ENCODE results near the gene CNIH3. TPM values are rescaled to one million over a fixed set of nuclear protein-coding genes. Genes with fewer than 3 reads are reported as not detected.
"Not testable (repeated sequence)": the region's sequence is repeated elsewhere in the genome, so short reads cannot be mapped to it uniquely, and the experiment has no call there.

Gene CNIH3
- total RNA-seq, 1 donor from 2014 or later, result 1.7 TPM

DNA sequence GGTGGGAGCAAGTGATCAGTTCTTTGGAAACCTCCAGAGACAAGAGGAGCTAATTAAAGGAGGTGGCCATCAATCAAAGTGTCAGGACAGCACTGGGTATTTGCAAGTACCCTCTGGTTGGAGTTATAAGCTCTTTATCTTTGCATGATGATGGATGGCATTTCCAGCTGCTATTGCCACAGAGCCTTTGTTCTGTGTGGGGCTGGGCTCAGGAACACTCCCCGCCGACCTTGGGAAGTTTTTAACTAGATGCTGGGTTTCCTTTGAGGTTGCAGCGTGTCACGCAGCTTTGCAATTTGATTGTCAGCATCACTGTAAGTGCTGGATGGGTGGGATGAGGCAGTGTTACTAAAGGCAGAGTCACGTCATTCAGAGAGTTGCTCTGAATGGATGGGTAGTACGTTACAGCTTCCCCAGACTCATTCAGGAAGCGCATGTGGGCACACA is 68.9 kb downstream of the CNIH3 start:
- ATAC-seq (no peak), DNase-seq (ENCODE audit: low spot score) (no peak)

DNA sequence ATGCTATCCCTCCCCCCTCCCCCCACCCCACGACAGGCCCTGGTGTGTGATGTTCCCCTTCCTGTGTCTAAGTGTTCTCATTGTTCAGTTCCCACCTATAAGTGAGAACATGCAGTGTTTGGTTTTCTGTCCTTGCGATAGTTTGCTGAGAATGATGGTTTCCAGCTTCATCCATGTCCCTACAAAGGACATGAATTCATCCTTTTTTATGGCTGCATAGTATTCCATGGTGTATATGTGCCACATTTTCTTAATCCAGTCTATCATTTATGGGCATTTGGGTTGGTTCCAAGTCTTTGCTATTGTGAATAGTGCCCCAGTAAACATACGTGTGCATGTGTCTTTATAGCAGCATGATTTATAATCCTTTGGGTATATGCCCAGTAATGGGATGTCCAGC is 70.0 kb downstream of the CNIH3 start:
- not testable (repeated sequence) for DNase-seq (ENCODE audit: low spot score); ATAC-seq

DNA sequence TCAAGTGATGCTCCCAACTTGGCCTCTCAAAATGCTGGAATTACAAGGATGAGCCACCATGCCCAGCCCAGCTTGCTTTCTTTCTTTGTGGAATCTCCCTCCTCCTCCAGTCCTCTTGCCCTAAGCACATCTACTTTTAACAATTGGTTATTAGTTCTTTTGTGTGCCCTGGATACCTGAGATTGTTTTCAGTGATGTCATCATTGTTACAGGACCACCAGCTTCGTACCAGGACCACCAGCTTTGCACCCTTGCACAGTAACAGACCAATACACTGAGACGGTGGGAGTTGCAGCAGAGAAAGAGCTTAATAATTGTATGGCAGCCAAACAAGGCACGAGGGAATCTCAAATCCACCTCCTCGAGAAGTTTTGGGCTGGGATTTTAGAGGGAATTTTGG is 71.3 kb downstream of the CNIH3 start:
- no peak for ATAC-seq
- no peak for DNase-seq (ENCODE audit: low spot score)

DNA sequence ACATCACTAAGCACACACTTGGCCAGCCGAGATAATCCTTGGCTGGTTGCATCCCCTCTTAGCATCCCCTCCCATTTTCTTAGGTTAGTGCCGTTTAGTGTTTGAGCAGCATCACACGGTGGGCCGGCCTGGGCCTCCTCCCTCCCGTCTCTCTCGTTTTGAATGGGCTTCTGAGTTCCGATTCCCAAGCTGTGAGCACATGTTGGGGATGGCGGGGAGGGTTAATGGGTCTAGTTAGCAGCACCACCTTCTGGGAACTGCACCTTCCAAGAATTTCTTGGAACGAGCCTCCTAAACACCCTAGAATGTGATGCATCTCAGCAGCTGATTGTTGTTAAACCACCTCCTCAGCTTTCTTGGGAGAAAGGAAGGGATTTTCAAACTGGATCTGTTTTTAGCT is 73.3 kb downstream of the CNIH3 start:
- ATAC-seq (no peak), DNase-seq (ENCODE audit: low spot score) (no peak)

DNA sequence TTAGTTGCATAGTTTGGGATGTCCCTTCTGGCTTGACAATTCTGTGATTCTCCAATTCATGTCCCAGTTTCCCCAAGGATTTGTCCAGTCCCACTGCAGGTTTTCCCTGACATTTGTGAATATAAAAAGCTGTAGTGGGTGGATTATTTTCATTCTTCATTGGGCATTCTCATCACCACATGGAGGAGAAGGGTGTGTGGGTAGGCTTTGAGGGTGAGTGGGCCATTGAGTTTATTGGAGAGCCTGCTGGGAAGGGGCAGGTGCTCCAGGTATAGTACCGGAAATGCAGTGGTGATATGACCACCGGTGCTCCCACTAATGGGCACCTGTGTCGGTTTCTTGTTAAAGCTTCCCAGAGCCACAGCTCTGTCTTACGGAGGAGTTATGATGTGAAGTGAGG is 74.5 kb downstream of the CNIH3 start:
- ATAC-seq (no peak), DNase-seq (ENCODE audit: low spot score) (no peak)

DNA sequence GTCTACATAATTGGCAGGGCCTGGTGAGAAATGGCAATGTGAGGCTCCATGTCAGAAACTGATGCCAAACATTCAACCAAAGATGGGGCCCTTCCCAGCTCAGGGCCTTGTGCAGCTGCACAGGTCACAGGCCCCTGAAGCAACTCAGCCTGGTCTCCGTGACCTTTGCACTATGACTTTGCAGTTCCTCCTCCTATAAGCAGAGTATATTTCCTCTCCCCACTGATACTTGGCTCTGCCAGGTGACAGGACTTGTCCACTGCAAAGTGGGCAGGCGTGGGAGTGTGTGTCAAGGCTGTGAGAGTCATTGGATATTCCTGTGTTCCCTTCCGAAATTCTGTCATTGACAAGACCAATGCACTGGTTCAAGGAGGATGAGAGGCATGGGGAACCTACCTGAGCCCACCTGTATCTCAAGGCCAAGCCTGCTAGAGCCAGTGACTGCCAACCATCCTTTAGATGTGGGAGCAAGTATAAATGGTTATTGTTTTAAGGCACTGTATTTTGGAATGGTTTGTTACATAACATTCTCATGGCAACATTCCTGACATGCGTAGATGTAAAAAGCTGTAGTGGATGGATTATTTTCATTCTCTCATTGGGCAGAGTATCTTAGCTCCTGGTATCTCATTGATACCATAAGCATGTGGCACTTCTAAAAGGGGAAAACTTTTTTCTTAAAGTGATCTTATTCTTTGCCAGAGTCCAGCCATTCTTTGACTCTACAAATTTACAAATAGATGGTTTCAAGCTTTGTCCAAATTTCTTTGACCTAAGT is 75.2 kb downstream of the CNIH3 start:
- DNase-seq (ENCODE audit: low spot score) (no peak), ATAC-seq (no peak)

DNA sequence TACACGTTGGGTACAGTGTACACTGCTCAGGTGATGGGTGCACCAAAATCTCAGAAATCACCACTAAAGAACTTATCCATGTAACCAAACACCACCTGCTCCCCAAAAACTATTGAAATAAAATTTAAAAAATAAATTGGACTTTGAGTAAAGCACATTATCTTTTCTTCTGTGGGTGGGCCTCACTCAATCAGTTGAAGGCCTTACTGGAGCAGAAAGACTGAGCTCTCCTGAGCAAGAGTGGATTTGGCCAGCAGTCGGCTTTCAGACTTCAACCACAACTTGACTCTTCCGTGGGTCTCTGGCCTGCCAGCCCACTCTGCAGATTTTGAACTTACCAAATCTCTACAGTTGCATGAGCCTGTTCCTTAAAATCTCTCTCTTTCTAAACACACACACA is 78.9 kb downstream of the CNIH3 start:
- DNase-seq (ENCODE audit: low spot score), result no peak

DNA sequence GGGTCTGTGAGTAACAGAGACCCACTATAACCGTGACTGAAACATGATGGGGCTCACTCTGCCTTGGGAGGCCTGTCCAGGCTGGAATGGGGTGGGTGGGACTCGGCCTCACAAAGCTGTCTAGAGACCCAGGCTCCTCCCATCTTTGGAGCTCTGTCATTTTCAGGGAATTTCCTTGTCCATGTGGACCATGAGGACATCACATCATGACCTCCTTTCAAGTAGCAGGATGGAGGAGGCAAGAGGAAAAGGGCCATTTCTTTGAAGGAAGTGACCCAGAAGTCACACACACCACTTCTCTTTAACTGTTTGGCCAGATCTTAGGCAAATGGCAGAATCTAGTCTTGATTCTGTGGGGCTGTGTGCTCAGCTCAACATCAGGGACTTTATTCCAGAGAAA is 79.9 kb downstream of the CNIH3 start:
- no peak for DNase-seq (ENCODE audit: low spot score)
- ATAC-seq, result no peak

More for the DNA sequence above, 78.9 kb downstream of the CNIH3 start:
- ATAC-seq, result no peak

DNA sequence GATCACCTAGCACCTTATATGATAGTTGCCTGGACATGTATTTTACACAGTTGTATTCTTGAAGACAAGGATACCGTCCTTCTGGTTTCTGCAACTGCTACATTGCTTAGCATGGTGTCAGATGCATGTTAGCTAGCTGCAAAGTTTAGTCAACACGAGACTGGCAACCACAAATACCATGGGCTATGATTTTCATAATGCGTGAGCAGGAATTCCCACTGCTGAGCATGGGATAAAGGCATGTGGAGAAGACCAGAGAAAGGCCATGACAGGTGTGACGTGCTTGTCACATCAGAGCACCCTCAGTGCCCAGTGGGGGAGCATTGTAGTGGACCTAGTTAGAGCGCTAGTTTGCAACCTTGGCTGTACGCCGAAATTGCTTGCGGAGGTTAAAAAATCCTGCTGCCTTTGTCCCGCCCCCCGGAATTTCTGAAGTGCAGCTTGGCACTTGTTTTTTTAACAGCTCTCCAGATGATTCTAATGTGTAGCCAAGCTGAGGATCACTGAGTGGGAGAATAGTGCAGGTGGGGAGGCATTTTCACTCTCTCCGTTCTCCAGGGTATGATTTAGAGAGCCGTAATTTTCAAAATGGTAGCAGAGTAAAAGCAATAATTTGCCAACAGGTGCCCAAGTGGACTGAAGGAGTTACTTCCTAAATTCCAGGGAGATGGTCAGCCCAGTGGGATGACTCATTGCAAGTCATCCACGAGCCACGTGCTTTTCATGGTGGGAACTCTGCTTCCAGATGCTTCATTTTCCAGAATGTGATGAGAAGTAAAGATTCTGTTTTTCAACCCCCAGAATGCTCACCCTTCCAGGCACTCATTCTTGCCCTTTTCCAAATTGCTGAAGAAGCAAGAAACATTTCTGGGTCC is 81.0 kb downstream of the CNIH3 start:
- ATAC-seq (no peak), DNase-seq (ENCODE audit: low spot score) (no peak)

DNA sequence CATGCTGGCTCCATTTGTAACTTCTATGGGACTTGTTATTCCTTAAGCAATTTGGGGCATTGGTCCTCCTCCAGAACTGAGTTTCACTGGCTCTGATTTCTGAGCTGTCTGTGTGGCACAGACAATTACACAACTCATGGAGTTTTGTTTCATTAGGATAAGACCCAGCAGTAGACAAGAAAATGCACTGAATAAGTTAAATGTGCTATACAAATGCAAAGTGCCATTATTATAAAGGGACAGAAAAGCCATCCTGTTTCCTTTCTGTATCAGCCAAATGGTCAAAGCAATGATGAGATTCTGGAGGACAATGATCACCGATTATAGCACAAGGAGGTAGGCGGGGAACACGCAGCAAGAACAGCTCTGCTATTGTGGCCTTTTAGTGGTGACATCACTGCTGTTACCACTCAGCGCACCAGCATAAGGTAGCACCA is 81.9 kb downstream of the CNIH3 start:
- ATAC-seq, result no peak
- no peak for DNase-seq (ENCODE audit: low spot score)

DNA sequence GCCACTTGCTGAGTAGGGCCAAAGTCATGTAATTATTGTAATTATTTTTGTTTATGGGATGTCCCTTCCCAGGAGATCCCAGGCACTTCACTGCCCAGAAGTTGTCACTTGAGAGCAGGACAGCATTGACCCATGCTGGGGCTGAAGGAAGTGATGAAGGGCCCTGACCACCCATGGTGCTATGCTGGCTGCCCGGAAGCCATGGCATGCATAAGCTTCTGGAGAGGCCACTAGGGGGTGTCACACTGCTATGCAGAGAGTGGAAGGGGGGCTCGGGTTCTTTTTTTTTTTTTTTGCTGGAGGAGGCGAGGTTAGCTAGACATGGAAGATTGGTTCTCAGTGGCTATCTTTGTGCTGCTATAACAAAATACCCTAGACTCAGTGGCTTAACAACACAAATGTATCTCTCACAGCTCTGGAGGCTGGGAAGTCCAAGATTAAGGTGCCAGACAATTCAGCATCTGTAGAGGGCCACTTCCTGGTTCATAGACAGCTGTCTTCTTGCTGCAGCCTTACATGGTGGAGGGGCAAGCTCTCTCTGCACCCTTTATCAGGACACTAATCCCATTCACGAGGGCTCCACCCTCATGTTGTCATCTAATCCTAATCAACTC is 84.9 kb downstream of the CNIH3 start:
- DNase-seq (ENCODE audit: low spot score), result no peak
- peak; percentile 53 for ATAC-seq

DNA sequence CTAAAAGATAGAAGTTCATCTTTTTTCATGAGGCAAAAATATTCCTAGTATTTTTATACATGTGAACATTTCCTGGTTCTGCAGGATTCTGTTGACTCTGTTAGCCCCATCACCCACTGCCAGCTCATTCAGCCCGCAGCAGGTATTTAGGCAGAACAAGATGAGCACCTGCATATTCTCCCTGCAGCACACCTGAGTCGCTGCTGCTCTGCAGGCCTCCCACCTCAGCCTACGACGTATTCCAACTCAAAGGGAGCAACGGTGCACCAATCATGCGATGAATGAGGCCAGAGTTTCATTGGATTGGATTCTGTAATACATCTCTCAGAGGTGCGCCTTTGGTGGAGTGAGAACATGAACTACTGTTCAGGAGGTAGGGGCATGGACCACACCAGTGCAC is 87.6 kb downstream of the CNIH3 start:
- DNase-seq (ENCODE audit: low spot score) (no peak), ATAC-seq (no peak)

DNA sequence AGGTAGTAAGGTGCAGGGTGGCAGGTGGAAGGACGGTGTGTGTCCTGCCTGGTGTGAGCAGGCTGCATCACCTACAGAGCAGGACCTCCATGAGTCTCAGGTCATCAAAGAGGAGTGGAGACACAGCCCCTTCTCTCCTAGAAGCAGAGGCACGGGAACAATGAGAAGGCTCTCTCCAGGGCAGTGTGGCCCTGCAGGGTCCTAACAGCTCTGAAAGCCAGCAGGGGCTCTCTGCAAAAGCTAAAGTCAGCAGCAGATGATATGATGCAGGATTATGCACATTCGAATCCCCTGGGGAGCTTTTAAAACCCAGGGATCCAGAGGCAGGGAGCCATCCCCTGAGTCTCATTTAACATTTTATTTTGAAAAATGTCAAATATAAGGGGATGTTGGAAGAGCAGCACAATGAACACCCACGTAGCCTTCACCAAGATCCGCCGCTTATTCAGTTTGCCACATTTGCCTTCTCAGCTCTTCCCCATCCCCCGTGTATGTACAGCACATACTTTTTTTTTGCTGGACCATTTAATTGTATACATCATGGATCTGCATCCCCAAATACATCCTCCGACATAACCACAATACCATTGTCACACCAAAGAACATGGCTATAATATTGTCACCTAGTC is 88.1 kb downstream of the CNIH3 start:
- ATAC-seq, result no peak
- no peak for DNase-seq (ENCODE audit: low spot score)

DNA sequence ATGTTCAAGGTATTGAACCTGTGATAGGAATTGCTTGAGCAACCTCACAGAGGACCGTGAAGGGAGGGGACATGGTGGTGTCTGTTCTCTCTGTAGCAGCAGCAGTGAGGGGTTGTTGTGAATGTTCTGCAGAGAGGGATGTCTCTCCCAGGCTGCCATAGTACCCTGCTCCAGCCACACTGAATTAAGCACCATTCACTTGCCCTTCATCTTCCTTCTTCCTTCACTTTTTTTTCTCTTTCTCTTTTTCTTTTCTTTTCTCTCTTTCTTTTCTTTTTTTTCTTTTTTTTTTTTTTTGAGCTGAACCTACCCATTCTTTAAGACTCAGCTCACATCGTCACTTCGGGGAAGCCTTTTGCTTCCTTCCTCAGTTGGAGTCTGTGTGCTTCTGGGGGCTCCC is 89.5 kb downstream of the CNIH3 start:
- no peak for ATAC-seq
- no peak for DNase-seq (ENCODE audit: low spot score)

DNA sequence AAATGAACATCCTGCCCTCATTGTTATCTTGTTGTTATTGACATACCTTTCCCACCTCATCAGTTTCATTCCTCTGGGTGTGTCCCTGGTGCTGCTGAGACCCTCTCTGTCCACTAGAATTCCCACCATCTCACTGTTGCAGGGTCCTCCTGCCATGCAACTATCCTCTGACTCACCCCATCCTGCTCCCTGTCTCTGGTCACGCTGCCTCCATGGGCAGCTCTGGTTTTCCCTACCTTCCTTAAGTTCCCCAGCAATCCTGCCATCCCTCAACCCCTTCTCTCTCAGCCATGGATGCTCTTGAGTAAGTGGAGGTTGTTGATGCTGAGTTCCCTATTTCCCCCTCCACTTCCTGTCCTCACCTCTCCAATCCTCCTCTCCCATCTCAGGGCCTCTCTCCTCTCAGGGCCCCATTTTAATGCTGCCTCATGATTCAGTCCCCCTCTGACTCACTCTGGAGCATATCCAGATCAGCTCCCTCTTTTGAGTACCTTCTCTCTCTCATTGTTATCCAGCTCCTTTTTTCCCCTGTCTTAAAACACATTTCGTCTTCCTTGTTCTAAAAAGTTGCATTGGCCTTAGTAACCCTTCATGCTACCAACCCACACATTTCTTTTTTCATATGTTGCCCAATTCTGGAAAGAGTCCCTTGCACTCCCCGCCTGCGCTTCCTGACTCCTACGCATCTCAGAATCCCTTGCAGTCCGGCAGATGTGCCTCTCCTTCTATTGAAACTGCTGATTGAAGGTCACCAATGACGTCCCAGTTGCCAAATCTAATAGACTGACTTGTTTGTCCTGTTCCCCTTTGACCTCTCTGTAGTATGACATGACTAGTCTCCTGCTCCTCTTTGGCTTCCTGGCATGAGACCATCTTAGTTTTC is 92.0 kb downstream of the CNIH3 start:
- ATAC-seq (peak; percentile 90), DNase-seq (ENCODE audit: low spot score) (peak; percentile 52)

DNA sequence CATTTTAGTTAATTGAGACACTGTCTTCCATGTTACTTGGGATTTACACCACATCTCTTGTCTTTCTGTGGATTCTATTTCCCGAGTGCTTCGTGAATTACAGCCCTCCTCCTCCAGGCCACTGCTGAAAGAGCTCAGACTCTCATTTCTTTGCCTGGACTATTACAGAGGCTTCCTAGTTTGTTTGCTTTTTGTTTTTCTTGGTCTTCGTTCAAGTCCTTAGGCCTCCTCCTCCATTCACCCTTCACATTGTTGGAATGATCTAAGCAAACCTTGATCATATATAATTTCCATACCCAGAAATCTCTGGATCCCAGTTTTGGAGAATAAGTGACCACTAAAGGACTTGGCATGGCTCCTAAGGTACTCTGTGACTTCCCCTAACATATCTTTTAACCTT is 94.1 kb downstream of the CNIH3 start:
- ATAC-seq, result no peak
- no peak for DNase-seq (ENCODE audit: low spot score)

DNA sequence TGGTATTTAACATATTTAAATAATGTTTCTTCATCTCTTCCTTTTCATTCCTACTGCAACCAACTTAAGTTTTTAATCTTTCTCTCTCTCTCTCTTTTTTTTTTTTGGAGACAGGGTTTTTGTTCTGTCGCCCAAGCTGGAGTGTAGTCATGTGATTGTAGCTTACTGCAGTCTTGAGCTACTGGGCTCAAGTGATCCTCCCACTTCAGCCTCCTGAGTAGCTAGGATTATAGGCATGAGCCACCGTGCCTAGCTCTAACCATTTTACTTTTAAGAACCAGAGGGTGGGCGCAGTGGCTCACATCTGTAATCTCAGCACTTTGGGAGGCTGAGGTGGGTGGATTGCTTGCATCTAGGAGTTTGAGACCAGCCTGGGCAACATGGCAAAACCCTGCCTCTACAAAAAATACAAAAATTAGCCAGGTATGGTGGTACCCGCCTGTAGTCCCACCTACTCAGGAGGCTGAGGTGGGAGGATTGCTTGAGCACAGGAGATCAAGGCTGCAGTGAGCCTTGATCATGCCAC is 95.2 kb downstream of the CNIH3 start:
- not testable (repeated sequence) for DNase-seq (ENCODE audit: low spot score); ATAC-seq

DNA sequence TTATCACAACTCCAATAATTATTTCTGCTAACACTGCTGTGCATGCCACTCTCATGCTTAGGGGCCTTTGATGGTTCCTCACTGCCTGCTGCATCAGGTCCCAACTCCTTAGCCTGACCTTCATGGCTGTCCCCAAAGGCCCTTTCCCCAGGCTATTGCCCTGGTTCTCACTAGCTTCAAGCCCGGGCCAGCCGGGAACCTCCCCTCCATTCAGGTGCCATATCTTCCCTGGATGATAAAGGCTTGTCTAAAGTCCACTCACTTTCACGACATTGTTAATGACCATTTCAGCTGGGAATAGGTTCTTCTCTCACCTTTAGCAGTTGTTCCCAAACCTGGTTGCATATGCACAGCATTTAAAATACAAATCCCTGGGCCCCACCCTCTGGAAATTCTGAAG is 95.8 kb downstream of the CNIH3 start:
- no peak for DNase-seq (ENCODE audit: low spot score)
- ATAC-seq, result no peak

DNA sequence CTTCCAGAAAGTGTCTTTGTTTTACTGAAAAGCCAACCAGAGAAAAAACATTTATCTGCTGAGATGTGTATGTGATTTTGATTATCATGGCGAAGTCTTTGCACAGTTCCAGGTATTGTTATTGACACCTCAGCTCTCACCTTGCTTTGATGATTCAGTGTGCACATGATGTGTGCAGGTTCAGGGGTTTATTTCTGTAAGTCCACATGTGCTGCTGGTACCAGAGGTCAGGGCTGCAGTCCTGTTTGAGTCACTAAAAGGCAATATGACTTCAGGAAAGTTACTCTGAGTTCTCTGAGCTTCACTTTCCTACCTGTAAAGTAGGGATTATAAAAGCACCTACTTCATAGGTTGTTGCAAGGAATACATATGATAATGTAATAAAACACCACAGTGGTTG is 97.1 kb downstream of the CNIH3 start:
- no peak for ATAC-seq
- no peak for DNase-seq (ENCODE audit: low spot score)

DNA sequence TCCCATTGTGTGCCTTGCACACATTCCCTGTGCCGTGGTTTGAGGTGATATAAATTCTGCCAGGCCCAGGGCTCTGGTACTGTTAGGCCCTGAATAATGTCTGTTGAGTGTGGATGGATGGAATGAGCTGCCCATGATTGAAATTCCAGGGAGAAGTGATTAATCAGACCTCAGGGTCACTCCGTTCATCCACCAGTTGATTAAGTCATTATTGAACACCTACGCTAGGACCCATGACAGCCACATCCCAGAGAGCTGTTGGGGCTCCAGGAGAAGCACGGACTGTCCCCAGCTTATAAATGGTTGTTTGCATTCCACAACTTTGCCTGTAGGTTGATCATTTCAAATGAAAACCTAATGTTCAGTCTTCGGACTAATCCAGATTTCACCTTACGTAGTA is 98.4 kb downstream of the CNIH3 start:
- ATAC-seq (no peak), DNase-seq (ENCODE audit: low spot score) (no peak)
